K562 (cell line): ENCODE data around the gene LGALS7B. TPM values are rescaled to one million over a fixed set of nuclear protein-coding genes. Genes with fewer than 3 reads are reported as not detected.
A peak's percentile ranks its signal among the peaks of the same experiment; 100 is the strongest.

ENCODE experiments used
- ATAC-seq: fragments of 200-7000 bp; cut with Tn5 transposase; 3 replicates; pipeline ENCODE4 v1.9.1; 2020; ENCODE audit warnings: moderate library complexity
- BruUV-seq: library from RNA; stranded (reverse); fragments of 400-500 nt; replicated peaks from 2 replicates; lab custom pipeline; 2021; lab: Mats Ljungman, UMichigan
- CTCF ChIA-PET: fragments of 300-600 bp; formaldehyde crosslinking; extraction: SDS; loops from one replicate; lab custom pipeline; 2021; ENCODE audit warnings: low intra/inter-chr PET ratio; lab: Yijun Ruan, JAX
- POLR2A ChIA-PET: fragments of 300-600, 350-650 bp; sonication (Branson Sonifier 250); formaldehyde crosslinking; extraction: SDS; loops from one replicate; lab custom pipeline; 2021; ENCODE audit warnings: antibody characterized with exemption, inconsistent platforms; lab: Yijun Ruan, JAX
- DNase-seq, 4 experiments: peaks; one replicate each; pipeline versions ENCODE4 v3.0.0 to v3.0.0-alpha.2; 2011 to 2018; ENCODE audit warnings: low spot score in 3 of 4, mixed read lengths in 3 of 4; ENCODE audit errors: extremely low read depth in 1 of 4
- FAIRE-seq: peaks from 2 replicates; lab custom pipeline; 2011; peaks lifted over from hg19 to GRCh38; lab: Jason Lieb, UNC
- H2AFZ ChIP-seq: 2 replicates; pipeline ENCODE4 v1.6.0; 2011; ENCODE audit warnings: low read depth, low read length, control low read depth, inconsistent platforms
- H3K27ac ChIP-seq: fragments of 200-600 bp; 3 replicates; pipeline ENCODE4 v1.8.0; 2011; ENCODE audit warnings: low read depth, mild to moderate bottlenecking, control low read depth, inconsistent platforms, low read length, moderate library complexity, mixed read lengths; ENCODE audit errors: extremely low read depth
- H3K27me3 ChIP-seq, 2 experiments: fragments of 300-600 bp in 1 of 2; 2 replicates in 1 of 2; 3 replicates in 1 of 2; pipeline versions ENCODE4 v1.6.0 to v1.8.0; 2011; ENCODE audit warnings: inconsistent platforms in 2 of 2, low read length in 2 of 2, mild to moderate bottlenecking in 1 of 2, mixed read lengths in 1 of 2, moderate library complexity in 1 of 2; ENCODE audit not compliant: control insufficient read depth in 2 of 2, insufficient read depth in 2 of 2
- H3K36me3 ChIP-seq: fragments of 300-600 bp; 3 replicates; pipeline ENCODE4 v1.8.0; 2011; ENCODE audit warnings: mild to moderate bottlenecking, low read length, inconsistent platforms; ENCODE audit not compliant: control insufficient read depth, insufficient read depth
- H3K4me1 ChIP-seq, 2 experiments: fragments of 200-600 bp in 1 of 2; replicated peaks in 1 of 2; 2 replicates in 1 of 2; 3 replicates in 1 of 2; pipeline versions ENCODE4 v1.5.1 to v1.8.0; 2011; ENCODE audit warnings: inconsistent platforms in 2 of 2, low read length in 2 of 2, mild to moderate bottlenecking in 1 of 2, mixed read lengths in 1 of 2, moderate library complexity in 1 of 2; ENCODE audit not compliant: control insufficient read depth in 2 of 2, insufficient read depth in 2 of 2
- H3K4me2 ChIP-seq: 2 replicates; pipeline ENCODE4 v1.6.1; 2011; ENCODE audit warnings: low read length, control low read depth, inconsistent platforms, mixed read lengths; ENCODE audit not compliant: insufficient read depth
- H3K4me3 ChIP-seq: fragments of 200-600 bp; sonication (generic), shearing (Covaris generic); 2 replicates; pipeline ENCODE4 v1.5.1; 2016; ENCODE audit warnings: control low read depth, inconsistent platforms
- H3K79me2 ChIP-seq: fragments of 200-600 bp; 3 replicates; pipeline ENCODE4 v1.8.0; 2011; ENCODE audit warnings: low read length, inconsistent platforms; ENCODE audit not compliant: control insufficient read depth, insufficient read depth
- H3K9ac ChIP-seq, 2 experiments: 2 replicates each; pipeline versions ENCODE4 v1.6.0 to v1.6.1; 2011; ENCODE audit warnings: low read depth in 2 of 2, low read length in 2 of 2, control low read depth in 1 of 2, inconsistent platforms in 1 of 2, mild to moderate bottlenecking in 1 of 2, mixed read lengths in 1 of 2; ENCODE audit not compliant: insufficient read depth in 1 of 2
- H3K9me1 ChIP-seq: one replicate; pipeline ENCODE4 v1.6.0; 2011; ENCODE audit warnings: inconsistent platforms, mild to moderate bottlenecking, low read length, moderate library complexity; ENCODE audit not compliant: control insufficient read depth, insufficient read depth
- H3K9me3 ChIP-seq: replicated peaks from 2 replicates; pipeline ENCODE4 v1.5.1; 2011; ENCODE audit warnings: low read depth, low read length, inconsistent platforms; ENCODE audit not compliant: control insufficient read depth, insufficient read depth
- H4K20me1 ChIP-seq: replicated peaks from 2 replicates; pipeline ENCODE4 v1.6.1; 2011; ENCODE audit warnings: low read length, inconsistent platforms, mixed read lengths; ENCODE audit not compliant: control insufficient read depth, insufficient read depth
- BCOR ChIP-seq: fragments of 450-650 bp; IDR thresholded peaks from 2 replicates; pipeline ENCODE4 v1.6.1; 2016
- CHD1 ChIP-seq: fragments of 200-600 bp; sonication (generic); IDR thresholded peaks from one replicate; pipeline ENCODE4 v1.6.1; 2012; ENCODE audit warnings: mild to moderate bottlenecking, moderate library complexity, low read length, inconsistent platforms
- ERF ChIP-seq: fragments of 450-650 bp; formaldehyde crosslinking; IDR thresholded peaks from 2 replicates; pipeline ENCODE4 v1.4.0; 2020; ENCODE audit warnings: mild to moderate bottlenecking, mixed read lengths
- FOXP1 ChIP-seq: sonication (generic); formaldehyde crosslinking; IDR thresholded peaks from 2 replicates; pipeline ENCODE4 v1.8.0; 2022; ENCODE audit warnings: mild to moderate bottlenecking, missing genetic modification reagents
- GTF2F1 ChIP-seq: IDR thresholded peaks from 2 replicates; pipeline ENCODE4 v1.6.1; 2011; ENCODE audit warnings: low read depth, low read length, improper control_type of control experiment
- HSF4 ChIP-seq: fragments of 250-450 bp; sonication (Bioruptor Pico); IDR thresholded peaks from 2 replicates; pipeline ENCODE4 v2.1.2; 2022; ENCODE audit warnings: mild to moderate bottlenecking, moderate library complexity, borderline replicate concordance
- IRF1 ChIP-seq: sonication (generic); formaldehyde crosslinking; IDR thresholded peaks from 2 replicates; pipeline ENCODE4 v1.8.0; 2022; ENCODE audit warnings: missing genetic modification reagents, mild to moderate bottlenecking, borderline replicate concordance
- NONO ChIP-seq, 2 experiments: fragments of 200-400 bp in 1 of 2; fragments of 450-650 bp in 1 of 2; formaldehyde crosslinking in 1 of 2; IDR thresholded peaks; 2 replicates each; pipeline ENCODE4 v1.6.1; 2017; ENCODE audit warnings: low read depth in 2 of 2, mild to moderate bottlenecking in 2 of 2, moderate library complexity in 2 of 2, low read length in 1 of 2
- NRF1 ChIP-seq, 2 experiments: fragments of 450-650 bp; IDR thresholded peaks in 1 of 2; conservative IDR thresholded peaks in 1 of 2; 2 replicates each; pipeline ENCODE4 v1.6.1; 2014; ENCODE audit warnings: mild to moderate bottlenecking in 2 of 2
- RREB1 ChIP-seq: fragments of 250-450 bp; sonication (Bioruptor Pico); IDR thresholded peaks from 2 replicates; pipeline ENCODE4 v1.4.0; 2020
- SMARCE1 ChIP-seq: fragments of 450-650 bp; IDR thresholded peaks from 2 replicates; pipeline ENCODE4 v1.7.1; 2016; ENCODE audit warnings: mild to moderate bottlenecking
- STAT5A ChIP-seq: IDR thresholded peaks from 2 replicates; pipeline ENCODE4 v1.6.1; 2012; ENCODE audit warnings: low read length, inconsistent platforms, borderline replicate concordance
- ZNF584 ChIP-seq: fragments of 200-800 bp; sonication (Bioruptor generic); IDR thresholded peaks from 2 replicates; pipeline ENCODE4 v1.6.1; 2016; ENCODE audit warnings: low read depth, mild to moderate bottlenecking, missing genetic modification characterization, missing compliant biosample characterization
- WGBS: fragments of 100-300 bp; shearing (Covaris generic); methylation state at CpG from one replicate; pipeline ENCODE4 v1.1.6; 2016; ENCODE audit warnings: low coverage, mixed read lengths; ENCODE audit not compliant: insufficient coverage; ENCODE audit errors: missing lambda C conversion rate; 5-methylcytosine and 5-hydroxymethylcytosine counted together
- in situ Hi-C: fragments of 300-500 bp; cut with MboI; formaldehyde crosslinking; loops from 4 replicates; pipeline ENCODE4 v1.15.0; 2018; ENCODE audit warnings: inconsistent platforms, mixed read lengths
- intact Hi-C: fragments of 100-400 bp; cut with micrococcal nuclease; formaldehyde crosslinking; loops from 2 replicates; pipeline ENCODE4 v1.14.2; 2022
- polyA plus RNA-seq, 8 experiments: library from polyadenylated mRNA; depleted of rRNA in 4 of 8; stranded (reverse) in 5 of 8; unstranded in 3 of 8; fragments of >200 nt; fragmentation: Nextera tagmentation in 2 of 8; fragmentation: Illumina TruSeq in 1 of 8; extraction: Ambion mirVana in 2 of 8; extraction: Trizol in 1 of 8; gene quantifications; 2 replicates each; pipeline versions ENCODE4 v1.2.1 to v1.2.3, GENCODE V29; 2011 to 2014; ENCODE audit warnings: inconsistent platforms in 1 of 8, missing spikeins in 1 of 8
- total RNA-seq, 7 experiments: library from RNA; depleted of rRNA in 6 of 7; stranded (reverse); fragments of >200 nt in 6 of 7; fragmentation: Illumina TruSeq in 2 of 7; extraction: Trizol in 2 of 7; gene quantifications; 2 replicates each; pipeline versions ENCODE4 v1.2.1 to v1.2.3, GENCODE V29; 2011 to 2021; ENCODE audit warnings: low replicate concordance in 1 of 7

LGALS7B gene
- total and polyA plus RNA-seq, 9 of the 15 experiments (the other 6 are each of a cell fraction or from before 2014, with no cell fraction given), result not detected

GRCh38 chr19:38831142-38831605, 42.2 kb downstream of the LGALS7B start:
- intact Hi-C loops (loop anchor here (5.0 kb wide), 2 partner anchors 94 to 101 kb away; partner anchors contain the start of genes MRPS12 and SARS2), in situ Hi-C loops (no loop called here)
- BruUV-seq, result TSS peak; percentile 78
- Histone ChIP-seq H3K79me2 (peaks cover 10% of the 10 kb centered on the region), H3K9me3 (no peaks in the 10 kb centered on the region), H3K36me3 (peaks cover 31% of the 10 kb centered on the region), H3K4me3 (peak overlapping the region; percentile 39), H3K9ac (peak overlapping the region; percentile 81 to 94), H3K27me3 (no peaks in the 10 kb centered on the region), H3K27ac (peak overlapping the region; percentile 82), H3K4me2 (peak overlapping the region; percentile 88), H3K4me1 (peaks cover 13 to 29% of the 10 kb centered on the region in 2 experiments; a peak in 4 of 5 replicates), H4K20me1 (no peaks in the 10 kb centered on the region), H3K9me1 (no peaks in the 10 kb centered on the region), H2AFZ (peak overlapping the region; percentile 93)
- peak; percentile 55 for ATAC-seq
- POLR2A ChIA-PET, result interaction anchor here (0.7 to 1.5 kb wide), 13 partner anchors 8 to 290 kb away, joined by 3 to 14 read pairs (median 4); partner anchors contain the start of genes LGALS4, MRPS12 and SARS2
- peak in 2 of 4 experiments; percentile 53 to 66 for DNase-seq
- WGBS, result 5% methylated on average over 16 of the region's 16 CpGs
- FAIRE-seq, result no peak
- CTCF ChIA-PET, result no interaction called here
- TF ChIP-seq NRF1 (conservative IDR thresholded peaks at IDR 0.05 in 1 of 2, IDR thresholded peaks at IDR 0.05 in 1 of 2), result peak; percentile 55 to 62
- peak; percentile 56; the same call in 1 of the 2 replicates for TF ChIP-seq BCOR
- peak; percentile 36; the same call in 1 of the 2 replicates for TF ChIP-seq ZNF584 (CRISPR knock-in tag)
- no peak for TF ChIP-seq SMARCE1
- TF ChIP-seq ERF (CRISPR knock-in tag), result 0 out of 2 replicates have a peak, but pooled peaks have one; percentile 19
- TF ChIP-seq IRF1 (CRISPR knock-in tag), result 0 out of 2 replicates have a peak, but pooled peaks have one; percentile 38
- no peak for TF ChIP-seq STAT5A
- peak; percentile 55; the same call in 1 of the 2 replicates for TF ChIP-seq RREB1 (CRISPR knock-in tag)
- TF ChIP-seq FOXP1 (CRISPR knock-in tag), result 0 out of 2 replicates have a peak, but pooled peaks have one; percentile 60
- 0 out of 2 replicates have a peak, but pooled peaks have one; percentile 9 for TF ChIP-seq HSF4 (CRISPR knock-in tag)
- TF ChIP-seq NONO (IDR thresholded peaks at IDR 0.05; ENCODE audit: low read depth in 2 of 2, low read length in 1 of 2), result 0 out of 4 replicates have a peak, but pooled peaks of 1 of the 2 experiments have one; percentile 21
- peak; percentile 22 for TF ChIP-seq CHD1
- no peak for TF ChIP-seq GTF2F1
